Thyroid gland (tissue), 4 donors: Measurements from ENCODE around the gene NR5A2.

ENCODE experiments used
- POLR2A ChIP-seq, 2 donors: fragments of 450-650 bp; IDR thresholded peaks; one replicate each; pipeline ENCODE4 v1.6.1; 2017; ENCODE audit warnings: antibody characterized with exemption in 2 of 2, mild to moderate bottlenecking in 2 of 2, moderate library complexity in 1 of 2
- TF ChIP-seq, protein P1 (sequence below), 6 experiments: fragments of 200-600 bp in 3 of 6; fragments of 450-650 bp in 3 of 6; sonication (generic) in 3 of 6; IDR thresholded peaks; one replicate each; pipeline ENCODE4 v1.5.1; 2016 to 2019; ENCODE audit warnings: antibody characterized with exemption in 6 of 6, mild to moderate bottlenecking in 2 of 6, inconsistent platforms in 1 of 6, moderate library complexity in 1 of 6

- TF ChIP-seq, protein P1, sequence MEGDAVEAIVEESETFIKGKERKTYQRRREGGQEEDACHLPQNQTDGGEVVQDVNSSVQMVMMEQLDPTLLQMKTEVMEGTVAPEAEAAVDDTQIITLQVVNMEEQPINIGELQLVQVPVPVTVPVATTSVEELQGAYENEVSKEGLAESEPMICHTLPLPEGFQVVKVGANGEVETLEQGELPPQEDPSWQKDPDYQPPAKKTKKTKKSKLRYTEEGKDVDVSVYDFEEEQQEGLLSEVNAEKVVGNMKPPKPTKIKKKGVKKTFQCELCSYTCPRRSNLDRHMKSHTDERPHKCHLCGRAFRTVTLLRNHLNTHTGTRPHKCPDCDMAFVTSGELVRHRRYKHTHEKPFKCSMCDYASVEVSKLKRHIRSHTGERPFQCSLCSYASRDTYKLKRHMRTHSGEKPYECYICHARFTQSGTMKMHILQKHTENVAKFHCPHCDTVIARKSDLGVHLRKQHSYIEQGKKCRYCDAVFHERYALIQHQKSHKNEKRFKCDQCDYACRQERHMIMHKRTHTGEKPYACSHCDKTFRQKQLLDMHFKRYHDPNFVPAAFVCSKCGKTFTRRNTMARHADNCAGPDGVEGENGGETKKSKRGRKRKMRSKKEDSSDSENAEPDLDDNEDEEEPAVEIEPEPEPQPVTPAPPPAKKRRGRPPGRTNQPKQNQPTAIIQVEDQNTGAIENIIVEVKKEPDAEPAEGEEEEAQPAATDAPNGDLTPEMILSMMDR (IDR thresholded peaks at IDR 0.05) = no peak
- TF ChIP-seq POLR2A (IDR thresholded peaks at IDR 0.05) = no peak
These were observed 119.6 kb downstream of the NR5A2 start for GRCh38 chr1:200147094-200147493.
